NCI-H748 (cell line): ENCODE data around the gene MFSD6.
A peak's percentile ranks its signal among the peaks of the same experiment; 100 is the strongest.
"Not testable (repeated sequence)": the region's sequence is repeated elsewhere in the genome, so short reads cannot be mapped to it uniquely, and the experiment has no call there.

Experiments used
- DNase-seq: peaks from one replicate; lab custom pipeline; 2025; ENCODE audit not compliant: unreplicated experiment; lab: John Stamatoyannopoulos, UW

The MFSD6 gene

GRCh38 chr2:190460487-190460886 is 52.3 kb downstream of the MFSD6 start:
- no peak for DNase-seq

- no peak for DNase-seq
Measured at GRCh38 chr2:190462181-190462580, 54.0 kb downstream of the MFSD6 start.

DNA sequence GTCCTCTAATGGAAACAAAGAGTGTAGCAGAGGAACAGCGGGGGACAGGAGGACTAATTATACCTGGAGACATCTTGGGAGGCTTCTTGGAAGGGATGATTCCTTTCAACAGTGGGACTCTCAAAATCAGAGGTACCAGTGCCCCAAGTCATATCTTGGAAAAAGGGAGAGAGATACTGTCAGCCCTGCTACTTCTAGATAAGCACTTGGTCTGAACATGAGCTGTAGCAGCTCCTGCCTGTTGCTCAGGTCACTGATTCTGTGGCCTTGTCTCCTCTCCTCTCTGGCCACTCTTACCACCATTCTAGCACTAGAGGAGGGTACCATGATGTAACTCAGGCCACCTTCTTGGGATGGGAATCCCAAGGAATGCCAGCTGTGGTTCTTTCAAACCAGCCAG is 54.5 kb downstream of the MFSD6 start:
- no peak for DNase-seq

DNA sequence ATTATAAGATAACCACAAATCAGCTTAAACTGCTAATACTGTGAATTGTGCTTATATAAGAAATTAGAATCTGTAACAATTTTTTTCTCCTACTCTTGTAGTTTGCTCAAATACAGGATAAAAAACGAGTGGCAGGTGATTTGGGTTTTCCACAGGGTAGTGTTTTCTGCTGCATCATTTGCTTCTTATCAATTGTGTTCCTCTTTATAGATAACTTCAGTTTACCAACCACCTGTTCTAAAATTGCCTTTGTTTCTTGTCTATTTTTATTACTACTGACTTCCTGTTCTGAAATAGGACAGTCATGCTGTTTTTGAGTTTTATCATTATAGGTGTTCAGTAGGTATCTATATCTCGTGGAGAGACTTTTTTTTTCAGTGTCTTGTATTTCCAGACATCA is 56.9 kb downstream of the MFSD6 start:
- no peak for DNase-seq

DNA sequence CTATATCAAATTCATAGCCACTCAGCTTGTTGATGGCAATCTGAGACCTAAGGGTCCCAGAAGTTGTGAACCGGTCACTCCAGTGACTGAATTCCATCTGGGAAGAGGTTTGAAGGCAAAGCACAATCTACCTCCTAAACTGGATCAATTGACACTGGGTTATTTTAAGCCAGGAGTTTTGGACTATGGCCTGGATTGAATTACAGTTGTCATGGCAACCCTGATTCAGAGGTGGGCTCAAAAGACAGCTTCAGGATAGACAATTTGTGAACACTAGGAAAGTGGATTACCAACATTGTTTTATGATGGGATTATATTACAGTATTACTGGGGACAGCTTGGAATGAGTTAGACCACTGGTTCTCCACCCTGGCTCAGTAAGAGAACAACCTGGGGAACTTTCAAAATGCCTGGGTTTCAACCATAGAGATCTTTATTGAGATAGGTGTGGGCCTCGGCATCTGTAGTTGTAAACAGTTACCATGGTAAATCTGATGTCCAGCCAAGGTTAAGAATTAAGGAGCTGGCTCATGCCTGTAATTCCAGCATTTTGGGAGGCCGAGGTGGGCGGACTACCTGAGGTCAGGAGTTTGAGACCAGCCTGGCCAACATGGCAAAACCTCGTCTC is 58.8 kb downstream of the MFSD6 start:
- DNase-seq: peak; percentile 96

DNA sequence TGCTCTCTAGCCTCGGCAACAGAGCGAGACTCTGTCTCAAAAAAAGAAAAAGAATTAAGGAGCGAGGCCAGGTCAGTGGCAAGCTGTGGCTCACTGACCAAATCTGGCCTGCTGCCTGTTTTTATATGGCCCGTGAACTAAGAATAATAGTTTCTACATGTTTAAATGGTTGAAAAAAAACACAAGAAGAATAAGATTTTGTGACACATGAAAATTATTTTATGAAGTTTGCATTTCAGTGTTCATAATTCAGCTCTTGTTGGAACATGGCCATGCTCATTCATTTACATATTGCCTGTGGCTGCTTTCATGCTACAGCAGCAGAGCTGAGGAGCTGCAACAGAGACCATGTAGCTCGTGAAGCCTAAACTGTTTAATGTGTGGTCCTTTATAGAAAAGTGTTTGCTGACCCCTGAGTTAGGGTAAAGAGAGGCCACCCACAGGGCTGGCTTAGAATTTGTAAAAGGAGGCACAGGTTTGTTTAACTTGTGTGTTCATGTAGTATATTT is 59.5 kb downstream of the MFSD6 start:
- peak; percentile 89 for DNase-seq

- not testable (repeated sequence) for DNase-seq
Measured at GRCh38 chr2:190468354-190468753, 60.2 kb downstream of the MFSD6 start.

- DNase-seq: peak; percentile 98
Measured at GRCh38 chr2:190468814-190469569, 60.8 kb downstream of the MFSD6 start.

DNA sequence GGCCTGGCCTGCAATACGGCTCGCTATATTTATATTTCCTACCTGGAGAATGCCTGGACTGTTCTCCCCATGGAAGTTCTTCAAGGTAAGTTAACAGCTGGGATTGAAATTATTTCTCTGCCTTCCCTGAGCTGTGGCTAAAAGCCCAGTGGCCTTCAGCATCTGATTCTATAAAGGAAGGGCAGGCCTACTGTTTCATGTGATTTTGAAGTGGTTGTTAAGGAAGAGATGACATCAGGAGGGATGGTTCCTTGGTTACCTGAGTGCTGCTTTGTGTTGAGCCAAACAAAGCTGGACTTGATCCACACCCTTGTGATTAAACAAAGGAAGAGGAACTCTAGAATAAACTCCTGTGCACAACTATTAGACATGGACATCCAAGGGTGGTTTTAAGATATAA is 61.6 kb downstream of the MFSD6 start:
- peak; percentile 100 for DNase-seq

GRCh38 chr2:190470256-190470826 is 62.2 kb downstream of the MFSD6 start:
- peak; percentile 30 for DNase-seq

- peak; percentile 24 for DNase-seq
Measured at GRCh38 chr2:190477661-190478454, 69.7 kb downstream of the MFSD6 start.

- no peak for DNase-seq
Measured at GRCh38 chr2:190478572-190479195, 70.5 kb downstream of the MFSD6 start.

DNA sequence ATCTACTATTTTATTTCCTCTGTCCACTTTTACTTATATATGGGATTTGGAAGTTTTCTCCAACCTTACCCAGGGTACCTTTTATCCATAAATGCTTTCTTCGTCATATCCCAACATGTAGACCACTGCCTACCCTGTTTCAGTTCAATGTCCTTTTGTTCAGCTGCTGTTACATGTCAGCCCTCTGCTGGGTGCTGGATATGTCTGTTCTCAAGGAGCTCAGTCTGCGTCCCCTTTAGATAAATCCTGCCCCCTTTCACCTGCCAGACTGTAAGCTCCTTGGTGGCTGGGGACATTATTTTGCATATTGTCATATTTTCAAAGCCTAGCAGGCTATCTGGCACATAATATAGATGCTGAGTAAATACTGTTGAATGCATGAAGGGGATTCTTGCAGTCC is 73.2 kb downstream of the MFSD6 start:
- no peak for DNase-seq

- no peak for DNase-seq
Measured at GRCh38 chr2:190482451-190482850, 74.3 kb downstream of the MFSD6 start.

- no peak for DNase-seq
Measured at GRCh38 chr2:190486037-190486623, 78.0 kb downstream of the MFSD6 start.

GRCh38 chr2:190488516-190489233 is 80.5 kb downstream of the MFSD6 start:
- no peak for DNase-seq

DNA sequence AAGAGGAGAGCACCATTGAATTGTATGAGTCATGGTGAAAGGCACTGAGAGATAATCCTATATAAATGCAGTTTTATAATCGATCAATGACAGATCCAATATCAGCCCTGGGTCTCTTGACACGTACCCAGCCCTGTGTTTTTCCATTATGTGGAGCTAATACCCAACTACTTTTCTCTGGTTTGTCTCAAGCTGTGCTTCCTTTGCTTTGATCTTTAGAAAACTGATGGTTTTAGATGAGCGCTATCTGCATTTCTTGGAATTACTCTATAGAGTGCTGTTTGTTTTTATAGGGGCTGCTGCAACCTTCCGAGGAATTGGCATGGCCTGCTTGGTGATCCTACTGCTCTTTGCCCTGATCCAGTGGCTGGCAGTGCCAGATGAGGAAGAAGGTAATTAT is 81.3 kb downstream of the MFSD6 start:
- DNase-seq: no peak

- no peak for DNase-seq
Measured at GRCh38 chr2:190490502-190490901, 82.3 kb downstream of the MFSD6 start.

DNA sequence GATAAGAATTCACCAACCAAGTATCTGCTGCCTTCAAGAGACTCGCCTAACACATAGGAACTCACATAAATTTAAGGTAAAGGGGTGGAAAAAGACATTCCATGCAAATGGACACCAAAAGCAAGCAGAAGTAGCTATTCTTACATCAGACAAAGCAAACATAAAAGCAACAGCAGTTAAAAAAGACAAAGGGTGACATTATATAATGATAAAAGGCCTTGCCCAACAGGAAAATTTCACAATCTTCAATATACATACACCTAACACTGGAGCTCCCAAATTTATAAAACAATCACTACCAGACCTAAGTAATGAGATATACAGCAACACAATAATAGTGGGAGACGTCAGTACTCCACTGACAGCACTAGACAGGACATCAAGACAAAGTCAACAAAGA is 84.9 kb downstream of the MFSD6 start:
- DNase-seq: peak; percentile 39
